Endodermal cell (in vitro differentiated cells): ENCODE data around the gene MTF1. TPM values are rescaled to one million over a fixed set of nuclear protein-coding genes. Genes with fewer than 3 reads are reported as not detected.

ENCODE experiments used
- DNase-seq: peaks from one replicate; pipeline ENCODE4 v3.0.0-alpha.2; 2017
- H3K27ac ChIP-seq: 2 replicates; pipeline ENCODE4 v1.5.1; 2013; ENCODE audit warnings: mild to moderate bottlenecking, low read depth, low read length, moderate library complexity
- H3K27me3 ChIP-seq: 2 replicates; pipeline ENCODE4 v1.6.1; 2013; ENCODE audit warnings: mild to moderate bottlenecking, low read length, moderate library complexity; ENCODE audit not compliant: insufficient read depth, control insufficient read depth, poor library complexity, severe bottlenecking
- H3K36me3 ChIP-seq: 2 replicates; pipeline ENCODE4 v1.7.0; 2013; ENCODE audit warnings: mild to moderate bottlenecking, low read length, moderate library complexity; ENCODE audit not compliant: control insufficient read depth, insufficient read depth
- H3K4me1 ChIP-seq: one replicate; pipeline ENCODE4 v1.7.0; 2013; ENCODE audit warnings: low read length; ENCODE audit not compliant: control insufficient read depth, insufficient read depth
- H3K4me3 ChIP-seq: 2 replicates; pipeline ENCODE4 v1.5.1; 2013; ENCODE audit warnings: mild to moderate bottlenecking, low read length, moderate library complexity
- H3K9ac ChIP-seq: 2 replicates; pipeline ENCODE4 v1.6.1; 2013; ENCODE audit warnings: mild to moderate bottlenecking, low read length, moderate library complexity; ENCODE audit not compliant: poor library complexity, severe bottlenecking; ENCODE audit errors: extremely low read depth
- H3K9me3 ChIP-seq: 2 replicates; pipeline ENCODE4 v1.6.1; 2013; ENCODE audit warnings: mild to moderate bottlenecking, low read length, moderate library complexity; ENCODE audit not compliant: control insufficient read depth
- H3K27ac Mint-ChIP-seq: 2 replicates; pipeline ENCODE4 v1.8.0; 2020; ENCODE audit warnings: mixed read lengths
- H3K27me3 Mint-ChIP-seq: 2 replicates; pipeline ENCODE4 v1.8.0; 2021; ENCODE audit warnings: mild to moderate bottlenecking, mixed read lengths; ENCODE audit not compliant: insufficient read depth
- H3K36me3 Mint-ChIP-seq: 2 replicates; pipeline ENCODE4 v1.8.0; 2020; ENCODE audit warnings: low read depth, mixed read lengths
- H3K4me1 Mint-ChIP-seq: 2 replicates; pipeline ENCODE4 v1.8.0; 2020; ENCODE audit warnings: mixed read lengths
- H3K4me3 Mint-ChIP-seq: 2 replicates; pipeline ENCODE4 v1.8.0; 2020; ENCODE audit warnings: mild to moderate bottlenecking, moderate library complexity, mixed read lengths
- H3K9me3 Mint-ChIP-seq: 2 replicates; pipeline ENCODE4 v1.8.0; 2020; ENCODE audit warnings: mild to moderate bottlenecking, mixed read lengths
- CTCF ChIP-seq: fragments of 200-600 bp; sonication (generic); conservative IDR thresholded peaks from 2 replicates; pipeline ENCODE4 v1.5.0; 2021; ENCODE audit warnings: antibody characterized with exemption, mild to moderate bottlenecking
- WGBS, 2 experiments: methylation state at CpG; one replicate each; pipeline versions ENCODE4 v1.1.5 to v1.1.7; 2013; ENCODE audit warnings: missing lambda C conversion rate in 2 of 2, mixed read lengths in 1 of 2; ENCODE audit not compliant: insufficient coverage in 1 of 2, insufficient read length in 1 of 2; 5-methylcytosine and 5-hydroxymethylcytosine counted together
- total RNA-seq, 2 donors: library from RNA; stranded (reverse); fragmentation: NEBNext Ultra II Directional in 1 of 2; extraction: Animal tissue kit (Norgen Biotek cat#: 25700) in 1 of 2; gene quantifications; 2 replicates in 1 of 2; 3 replicates in 1 of 2; pipeline ENCODE4 v1.2.1, GENCODE V29; 2021

Gene MTF1
- total RNA-seq, 2 donors from 2014 or later, result 16.6 to 17.1 TPM

- H3K27ac Mint-ChIP-seq, result no peak overlapping the region
- TF ChIP-seq CTCF, result no peak
- peaks cover 73% of the 10 kb centered on the region for H3K27me3 Mint-ChIP-seq
- Histone ChIP-seq H3K36me3 (no peaks in the 10 kb centered on the region), H3K4me3 (no peak overlapping the region), H3K27me3 (peaks cover 100% of the 10 kb centered on the region), H3K9me3 (no peaks in the 10 kb centered on the region), H3K9ac (no peak overlapping the region), H3K4me1 (no peaks in the 10 kb centered on the region), H3K27ac (no peak overlapping the region)
- no peak overlapping the region for H3K4me3 Mint-ChIP-seq
- DNase-seq, result no peak
- no peaks in the 10 kb centered on the region for H3K4me1 Mint-ChIP-seq
- H3K36me3 Mint-ChIP-seq, result no peaks in the 10 kb centered on the region
- 34% methylated on average over 24 to 25 of the region's 25 CpGs for WGBS, 2 experiments
- H3K9me3 Mint-ChIP-seq, result no peaks in the 10 kb centered on the region
Measured at GRCh38 chr1:37763791-37764413, 95.5 kb downstream of the MTF1 start.

- 71 to 76% methylated on average over 1 to 2 of the region's 2 CpGs for WGBS, 2 experiments
- Mint-ChIP-seq H3K4me1 (no peaks in the 10 kb centered on the region), H3K4me3 (no peak overlapping the region), H3K27ac (no peak overlapping the region), H3K27me3 (peaks cover 61% of the 10 kb centered on the region), H3K9me3 (no peaks in the 10 kb centered on the region), H3K36me3 (no peaks in the 10 kb centered on the region)
- Histone ChIP-seq H3K27me3 (peaks cover 100% of the 10 kb centered on the region), H3K4me3 (no peak overlapping the region), H3K9ac (no peak overlapping the region), H3K9me3 (no peaks in the 10 kb centered on the region), H3K4me1 (no peaks in the 10 kb centered on the region), H3K36me3 (no peaks in the 10 kb centered on the region), H3K27ac (no peak overlapping the region)
- TF ChIP-seq CTCF, result no peak
- DNase-seq, result no peak
Measured at GRCh38 chr1:37762516-37762915, 96.9 kb downstream of the MTF1 start.

- 81 to 85% methylated on average over 63 to 68 of the region's 68 CpGs for WGBS, 2 experiments
- Histone ChIP-seq H3K27ac (no peak overlapping the region), H3K27me3 (peaks cover 100% of the 10 kb centered on the region), H3K4me1 (no peaks in the 10 kb centered on the region), H3K4me3 (no peak overlapping the region), H3K9me3 (no peaks in the 10 kb centered on the region), H3K9ac (no peak overlapping the region), H3K36me3 (no peaks in the 10 kb centered on the region)
- H3K9me3 Mint-ChIP-seq, result no peaks in the 10 kb centered on the region
- H3K4me3 Mint-ChIP-seq, result no peak overlapping the region
- H3K27ac Mint-ChIP-seq, result no peak overlapping the region
- no peak for TF ChIP-seq CTCF
- no peak for DNase-seq
- H3K27me3 Mint-ChIP-seq, result peaks cover 51% of the 10 kb centered on the region
- H3K4me1 Mint-ChIP-seq, result no peaks in the 10 kb centered on the region
- H3K36me3 Mint-ChIP-seq, result no peaks in the 10 kb centered on the region
Measured at GRCh38 chr1:37761416-37762095, 97.8 kb downstream of the MTF1 start.

Other genes with a start within 250 kb of the MTF1 start
- not detected for gene RSPO1, start 224.7 kb downstream of the MTF1 start, total RNA-seq
- gene CDCA8, start 167.1 kb downstream of the MTF1 start, total RNA-seq, result 10 to 100 TPM; 27.7 to 49.7 TPM
- under 1 TPM in 1 of 2 donors, not detected in 1; 0.42 TPM for gene EPHA10, start 94.5 kb downstream of the MTF1 start, total RNA-seq
- 1 to 10 TPM; 7.0 to 9.6 TPM for gene MANEAL, start 65.7 kb downstream of the MTF1 start, total RNA-seq
- 10 to 100 TPM; 57.3 to 60.8 TPM for gene C1orf122, start 51.8 kb downstream of the MTF1 start, total RNA-seq
- gene YRDC, start 51.4 kb downstream of the MTF1 start, total RNA-seq, result 10 to 100 TPM; 21.0 to 21.1 TPM
- gene INPP5B, start 87.5 kb upstream of the MTF1 start, total RNA-seq, result 10 to 100 TPM; 19.9 to 21.4 TPM
- 10 to 100 TPM; 89.3 to 97.0 TPM for gene SF3A3, start 130.4 kb upstream of the MTF1 start, total RNA-seq
- gene FHL3, start 145.9 kb upstream of the MTF1 start, total RNA-seq, result 10 to 100 TPM; 20.5 to 20.6 TPM
- gene UTP11, start 153.1 kb upstream of the MTF1 start, total RNA-seq, result 10 to 100 TPM; 40.9 to 46.3 TPM
- under 1 TPM; 0.20 to 0.46 TPM for gene POU3F1, start 187.2 kb upstream of the MTF1 start, total RNA-seq